Body of pancreas (tissue), 4 donors: ENCODE data around the gene SLC38A1.

ENCODE experiments used
- CTCF ChIP-seq, 7 experiments: fragments of 450-650 bp in 4 of 7; fragments of 200-600 bp in 3 of 7; sonication (generic) in 3 of 7; IDR thresholded peaks; one replicate each; pipeline ENCODE4 v1.5.1; 2016 to 2019; ENCODE audit warnings: antibody characterized with exemption in 7 of 7
- POLR2A ChIP-seq, 3 donors: fragments of 450-650 bp; IDR thresholded peaks; one replicate each; pipeline ENCODE4 v1.6.1; 2016; ENCODE audit warnings: antibody characterized with exemption in 3 of 3, mild to moderate bottlenecking in 2 of 3

DNA sequence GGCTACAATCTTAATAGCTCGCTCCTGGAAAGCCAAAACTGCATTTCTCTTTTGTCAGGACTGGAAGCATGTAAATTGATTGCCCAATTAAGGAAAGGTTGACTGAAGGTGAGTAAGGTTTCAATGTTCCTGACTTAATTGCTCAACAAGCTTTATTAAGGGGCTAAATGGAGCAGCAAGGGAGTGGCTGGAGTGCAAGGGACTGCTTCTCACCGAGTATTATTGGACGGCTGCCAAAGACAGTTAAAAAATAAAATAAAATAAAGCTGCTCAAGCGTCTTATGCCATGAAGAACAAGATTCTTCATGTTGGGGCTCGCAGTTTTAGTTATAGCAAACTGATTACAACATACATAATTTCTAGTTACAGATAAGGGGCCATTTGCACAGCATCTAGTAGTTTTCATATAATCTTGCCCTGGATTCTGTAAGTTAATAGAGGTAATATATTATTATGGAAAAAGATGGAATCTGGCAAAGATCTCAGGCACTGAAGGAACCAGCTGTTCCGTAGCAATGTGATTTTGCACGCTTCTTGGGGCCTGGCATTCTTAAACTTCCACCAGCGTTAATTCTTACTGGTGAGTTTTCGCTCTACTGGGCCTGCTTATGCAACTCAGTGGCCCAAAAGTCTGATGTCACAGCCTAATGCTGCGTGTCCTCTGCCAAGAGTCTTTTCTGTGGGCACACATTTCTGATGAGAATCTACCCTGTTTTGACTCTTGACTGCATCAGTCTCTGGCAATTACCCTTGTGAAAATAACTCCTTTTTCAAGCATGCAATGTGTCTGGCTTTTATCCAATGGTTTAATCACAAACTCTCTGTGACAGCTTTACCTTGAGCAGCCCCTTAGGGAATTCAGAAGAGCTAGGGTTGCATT is 108.5 kb downstream of the SLC38A1 start:
- TF ChIP-seq CTCF (IDR thresholded peaks at IDR 0.05) (no peak), POLR2A (IDR thresholded peaks at IDR 0.05) (no peak)
